ENCODE results near the gene LGR6. TPM values are rescaled to one million over a fixed set of nuclear protein-coding genes. Genes with fewer than 3 reads are reported as not detected.

LGR6 gene
- polyA plus RNA-seq, 4 donors: 0.64 to 1.3 (median 1.1) TPM

DNA sequence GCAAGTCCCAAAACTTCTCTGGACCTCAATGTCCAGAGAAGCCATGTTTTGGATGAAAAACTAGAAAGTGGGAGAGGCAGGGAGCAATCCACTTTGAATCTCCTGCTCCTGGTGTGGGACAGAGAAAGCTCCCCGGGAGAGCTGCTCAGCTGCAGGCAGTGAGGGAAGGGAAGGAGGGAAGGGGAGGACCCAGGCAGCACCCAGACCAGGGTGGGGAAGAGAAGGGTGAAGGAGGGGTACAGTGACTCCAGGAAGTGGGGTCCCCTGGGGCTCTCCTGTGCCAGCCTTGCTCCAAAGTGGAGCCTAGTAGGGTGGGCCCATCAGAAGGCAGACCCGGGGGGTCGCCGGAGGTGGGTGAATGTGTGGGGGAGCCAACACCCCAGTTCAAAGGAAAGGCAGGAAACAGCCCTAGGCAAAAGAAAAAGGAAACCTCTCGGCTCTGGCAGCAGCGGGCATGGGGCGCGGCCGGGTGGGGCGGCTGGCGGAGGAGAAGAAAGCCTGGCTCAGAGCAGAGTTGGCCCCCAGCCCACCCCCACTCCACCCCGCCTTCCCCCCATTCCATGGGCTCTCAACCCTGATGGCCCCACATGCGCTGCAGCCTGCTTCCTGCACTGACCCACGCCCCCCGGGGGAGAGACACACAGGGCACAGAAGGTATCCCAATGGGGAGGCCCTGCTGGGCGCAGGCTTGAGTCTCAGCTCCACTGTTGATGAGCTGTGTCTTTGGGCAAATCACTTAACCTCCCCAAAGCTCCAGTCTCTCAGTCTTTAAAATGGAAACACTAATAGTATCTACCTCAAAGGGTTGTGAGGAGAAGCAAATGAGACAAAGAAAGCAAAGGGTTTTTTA is 5.7 kb downstream of the LGR6 start:
- DNase-seq (ENCODE audit: low read depth in 4 of 4, low spot score in 3 of 4): no peak

DNA sequence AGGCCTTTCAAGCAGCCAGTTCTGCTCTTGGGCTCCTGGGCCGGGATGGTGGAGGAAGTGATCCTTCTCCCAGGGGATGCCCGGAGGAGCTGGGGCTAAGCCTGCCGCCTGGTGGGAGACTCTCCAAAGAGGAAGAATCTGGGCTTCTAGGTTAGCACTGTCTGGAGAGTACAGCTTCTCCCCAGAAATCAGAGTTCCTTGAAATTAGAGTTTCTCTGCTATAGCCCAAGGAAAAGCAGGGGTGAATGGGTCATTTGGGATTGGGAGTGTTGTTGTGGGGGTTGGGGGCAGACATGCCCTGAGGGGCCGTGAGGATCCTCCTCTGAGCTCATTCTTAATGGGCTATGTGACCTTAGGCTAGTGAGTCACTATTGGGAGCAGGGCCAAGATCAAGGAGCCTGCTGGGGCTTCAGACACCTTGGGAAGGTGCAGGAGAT is 6.5 kb downstream of the LGR6 start:
- DNase-seq (ENCODE audit: low read depth in 4 of 4, low spot score in 3 of 4): no peak

DNA sequence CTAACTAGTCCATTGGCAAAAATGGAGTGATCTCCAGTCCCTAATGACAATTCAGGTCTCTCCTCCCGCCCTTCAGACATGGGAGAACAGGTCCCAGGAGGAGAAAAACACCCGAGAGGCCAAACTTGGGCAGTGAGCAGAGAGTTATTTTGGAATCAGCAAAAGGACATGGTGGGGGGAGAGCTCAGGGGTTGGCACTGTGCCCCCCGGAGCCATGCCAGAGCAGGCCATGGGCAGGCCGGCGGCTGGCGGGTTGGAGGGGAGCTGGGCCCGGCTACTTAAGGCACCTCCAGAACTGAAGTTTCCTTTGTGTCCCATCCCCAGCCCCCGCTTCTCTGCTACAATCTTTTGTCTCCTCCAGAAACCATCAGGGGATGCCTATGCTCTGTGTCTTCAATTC is 7.1 kb downstream of the LGR6 start:
- DNase-seq (ENCODE audit: low read depth in 4 of 4, low spot score in 3 of 4): no peak

DNA sequence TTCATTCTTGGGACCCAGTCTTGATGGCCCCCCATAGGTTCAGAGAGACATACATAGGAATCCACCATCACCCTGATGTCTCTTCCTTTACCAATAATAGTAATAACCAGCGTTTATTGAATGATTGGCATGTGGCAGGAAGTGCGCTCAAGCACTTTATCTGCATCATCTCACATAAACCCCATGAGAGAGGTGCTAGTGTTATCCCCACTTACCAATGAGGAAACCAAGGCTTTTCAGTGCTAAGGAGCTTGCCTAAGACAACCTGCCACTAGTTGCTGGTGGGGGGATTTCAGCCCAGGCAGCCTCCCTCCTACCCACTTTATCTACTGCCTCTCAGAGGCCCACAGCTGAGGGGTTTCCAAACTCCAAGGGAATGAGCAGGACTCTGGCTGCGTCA is 7.7 kb downstream of the LGR6 start:
- DNase-seq (ENCODE audit: low read depth in 4 of 4, low spot score in 3 of 4): no peak

DNA sequence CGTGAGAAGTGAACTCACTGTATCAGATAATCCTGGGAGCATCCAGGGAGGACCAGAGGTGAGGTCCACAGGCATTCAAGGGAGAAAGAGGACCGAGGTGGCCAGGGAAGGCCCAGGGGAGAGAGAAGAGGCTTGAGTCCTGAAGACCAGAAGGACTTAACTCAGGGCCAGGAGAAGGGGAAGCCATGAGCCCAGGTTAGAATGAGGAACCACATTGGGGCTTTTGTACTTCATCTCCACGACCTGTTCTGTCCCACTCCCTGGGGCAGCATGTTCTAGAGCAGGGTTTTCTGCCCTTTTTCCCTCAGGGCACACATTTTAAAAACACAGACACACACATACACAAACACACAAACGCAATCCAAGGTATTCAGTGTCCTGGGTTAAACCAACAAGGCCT is 8.4 kb downstream of the LGR6 start:
- no peak for DNase-seq (ENCODE audit: low read depth in 4 of 4, low spot score in 3 of 4)

DNA sequence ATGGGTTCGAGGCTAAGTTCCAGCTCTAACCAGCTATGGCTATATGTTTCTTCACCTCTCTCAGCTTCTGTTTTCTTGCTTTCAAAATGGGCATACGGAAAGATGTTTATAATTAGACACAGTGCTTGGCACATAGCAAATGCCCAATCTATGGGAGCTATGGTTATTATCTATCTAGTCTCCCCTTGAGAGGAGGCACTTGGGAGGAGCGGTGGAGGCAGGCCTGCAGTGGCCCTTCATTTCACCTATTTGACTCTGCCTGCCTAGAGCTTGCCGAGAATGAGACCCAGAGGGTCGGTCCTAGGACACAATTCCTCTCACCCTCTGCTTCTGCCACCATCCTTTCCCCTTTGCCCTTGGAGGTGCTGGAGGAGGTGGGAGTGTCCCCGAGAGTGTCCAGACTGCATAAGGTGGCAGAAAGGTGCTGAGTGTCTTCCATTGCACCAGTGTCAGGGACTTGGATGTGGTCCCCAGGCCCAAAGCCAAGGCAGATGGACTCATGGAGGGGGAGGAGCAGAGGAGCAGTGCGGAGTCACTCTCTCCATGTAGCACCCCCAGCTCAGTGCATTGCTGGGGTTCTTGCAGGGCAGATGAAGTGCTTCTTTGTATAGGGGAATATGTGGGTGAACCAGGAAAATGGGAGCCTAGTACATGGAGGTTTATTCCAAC is 9.0 kb downstream of the LGR6 start:
- no peak for DNase-seq (ENCODE audit: low read depth in 4 of 4, low spot score in 3 of 4)

DNA sequence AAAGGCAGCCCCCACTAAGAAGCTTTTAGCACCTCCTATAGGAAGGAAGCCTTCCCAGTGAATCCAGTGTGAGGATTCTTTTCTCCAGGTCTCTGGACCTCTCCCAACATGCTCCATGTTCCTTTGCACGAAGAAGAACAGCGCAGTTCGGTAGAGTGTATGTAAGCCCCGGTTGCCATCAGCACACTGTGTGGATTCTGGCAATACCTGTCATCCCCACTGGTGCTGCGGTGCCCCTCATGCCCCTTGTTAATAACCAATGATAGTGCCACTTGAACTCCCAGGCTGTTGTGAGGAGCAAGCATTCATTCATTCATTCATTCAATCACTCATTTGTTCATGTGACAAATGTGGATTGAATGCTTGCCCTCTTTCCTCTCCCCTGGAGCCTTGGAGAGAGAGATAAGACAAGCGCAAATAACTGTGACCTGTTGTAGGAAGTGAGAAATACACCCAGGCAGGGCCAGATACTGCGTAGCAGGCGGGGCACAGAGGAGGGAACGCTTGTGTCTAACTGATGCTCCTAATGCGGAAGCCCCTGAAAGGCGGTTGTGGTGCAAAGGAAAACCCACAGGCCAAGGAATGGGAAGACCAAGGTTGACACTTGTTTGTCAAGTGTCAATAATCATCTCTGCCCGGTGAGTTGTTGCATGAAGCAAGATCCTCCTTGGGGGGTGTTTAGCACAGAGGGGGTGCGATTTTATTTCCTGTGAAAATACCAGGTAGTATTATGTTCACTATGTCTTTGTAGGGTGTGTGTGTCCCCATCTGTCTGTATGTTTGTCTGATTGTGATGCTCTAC is 9.8 kb downstream of the LGR6 start:
- no peak for DNase-seq (ENCODE audit: low read depth in 4 of 4, low spot score in 3 of 4)

DNA sequence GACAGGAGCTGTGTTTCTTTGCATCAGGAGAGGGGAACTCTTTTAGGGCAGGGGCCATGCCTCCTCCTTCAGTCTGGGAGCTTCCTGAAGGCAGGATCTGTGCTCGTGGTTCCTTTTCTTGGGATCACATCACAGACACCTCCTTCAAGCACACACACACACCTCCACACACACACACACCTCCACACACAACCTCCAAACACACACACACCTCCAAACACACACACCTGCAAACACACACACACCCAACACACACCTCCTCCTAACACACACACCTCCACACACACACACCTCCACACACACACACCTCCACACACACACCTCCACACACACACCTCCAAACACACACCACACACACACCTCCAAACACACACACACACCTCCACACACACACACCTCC is 10.5 kb downstream of the LGR6 start:
- DNase-seq (ENCODE audit: low read depth in 4 of 4, low spot score in 3 of 4): no peak

DNA sequence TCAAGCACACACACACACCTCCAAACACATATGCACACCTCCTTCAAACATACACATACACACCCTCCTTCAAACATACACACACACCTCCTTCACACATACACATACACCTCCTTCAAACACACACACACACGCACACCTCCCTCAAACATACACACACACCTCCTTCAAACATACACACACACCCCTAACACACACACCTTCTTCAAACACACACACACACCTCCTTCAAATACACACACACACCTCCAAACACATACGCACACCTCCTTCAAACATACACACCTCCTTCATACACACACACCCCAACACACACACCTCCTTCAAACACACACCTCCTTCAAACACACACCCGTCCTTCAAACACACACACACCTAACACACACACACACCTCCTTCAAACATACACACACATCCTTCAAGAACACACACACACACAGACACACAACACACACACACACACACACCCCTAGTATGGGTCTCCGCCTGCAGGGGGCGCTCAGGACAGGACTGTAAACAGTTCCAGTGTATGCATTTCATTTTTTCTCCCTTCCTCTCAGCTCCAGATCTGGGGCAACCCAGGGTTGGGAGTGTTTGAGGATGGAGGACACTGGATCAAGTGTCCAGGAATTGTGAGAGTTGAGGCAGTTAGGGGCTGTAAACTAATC is 12.1 kb downstream of the LGR6 start:
- DNase-seq (ENCODE audit: low read depth in 4 of 4, low spot score in 3 of 4): no peak

DNA sequence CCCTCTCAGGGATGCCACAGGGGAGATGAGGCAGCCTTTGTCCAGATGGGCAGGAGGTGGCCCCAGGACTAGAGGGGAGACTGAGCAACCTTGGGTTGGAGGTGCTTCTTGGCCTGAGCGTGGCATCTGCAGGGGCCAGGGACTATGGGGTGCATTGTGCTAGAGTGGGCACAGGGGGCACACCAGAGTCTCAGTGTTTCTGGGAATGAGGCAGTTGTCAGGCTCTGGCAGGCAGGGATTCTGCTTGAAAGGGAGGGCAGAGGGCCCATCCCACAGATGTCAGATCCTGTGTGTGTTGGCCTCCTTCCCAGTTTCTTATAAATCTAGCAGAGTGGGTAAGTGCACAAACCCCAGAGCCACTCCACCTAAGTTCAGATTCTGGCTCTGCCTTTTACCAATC is 13.7 kb downstream of the LGR6 start:
- DNase-seq (ENCODE audit: low read depth in 4 of 4, low spot score in 3 of 4): no peak

DNA sequence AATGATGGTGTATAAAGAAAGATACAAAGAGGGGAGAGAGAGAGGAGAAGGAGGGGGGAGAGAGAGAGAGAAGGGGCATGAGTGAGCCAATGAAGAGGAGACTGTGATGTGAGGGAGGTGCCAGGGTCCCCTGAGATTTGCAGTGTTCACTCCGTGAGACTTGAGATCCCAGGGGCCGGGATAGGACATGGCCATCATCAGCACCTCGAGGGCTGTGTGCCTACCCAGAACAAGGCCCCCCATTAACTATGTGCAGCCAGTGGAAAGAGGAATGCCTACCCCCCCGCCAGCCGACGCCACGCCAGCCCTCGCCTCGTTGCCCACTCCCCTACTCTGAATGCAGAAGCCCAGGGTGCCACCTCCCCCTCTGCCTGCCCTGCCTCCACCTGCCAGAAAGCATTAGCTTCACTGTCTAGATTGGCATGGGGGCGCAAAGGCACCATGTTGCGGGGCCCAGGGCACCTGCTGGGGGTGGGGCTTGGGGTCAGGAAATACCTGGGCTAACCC is 14.8 kb downstream of the LGR6 start:
- no peak for DNase-seq (ENCODE audit: low read depth in 4 of 4, low spot score in 3 of 4)

DNA sequence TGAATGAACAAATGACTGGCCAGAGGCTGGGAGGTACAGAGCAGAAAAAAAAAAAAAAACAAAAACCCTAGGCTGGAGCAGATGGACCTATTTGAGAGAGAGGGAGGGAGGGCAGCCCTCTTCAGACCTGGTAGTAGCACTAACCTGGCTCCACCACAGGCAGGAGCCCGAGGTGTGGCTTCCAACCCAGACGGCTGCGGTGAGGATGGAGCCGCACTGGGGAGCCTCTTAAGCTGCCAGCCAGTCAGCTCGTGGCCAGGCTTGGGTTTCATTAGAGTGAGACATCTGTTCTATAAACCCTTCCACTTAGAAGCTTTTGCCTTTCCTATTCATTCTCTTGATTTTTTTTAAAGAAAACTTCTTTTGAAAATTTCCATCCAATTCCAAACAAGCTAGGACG is 16.8 kb downstream of the LGR6 start:
- no peak for DNase-seq (ENCODE audit: low read depth in 4 of 4, low spot score in 3 of 4)

DNA sequence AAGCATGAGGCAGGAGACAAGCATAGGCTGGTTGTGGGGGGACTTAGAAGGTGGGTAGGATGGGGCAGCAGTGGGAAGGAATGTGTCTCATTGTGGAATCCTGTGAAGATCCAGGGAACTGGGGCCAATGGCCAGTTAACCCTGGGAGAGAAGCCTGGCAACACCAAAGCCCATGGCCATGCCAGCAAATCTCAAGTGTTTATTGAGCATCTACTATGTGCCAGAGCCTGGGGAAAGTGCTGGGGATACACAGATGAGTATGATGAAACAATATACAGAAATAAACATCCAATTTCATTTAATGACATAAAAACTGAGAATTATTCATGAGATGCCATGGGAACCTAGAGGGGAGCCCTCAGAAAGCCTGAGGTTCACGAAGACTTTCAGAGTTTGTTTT is 17.4 kb downstream of the LGR6 start:
- DNase-seq (ENCODE audit: low read depth in 4 of 4, low spot score in 3 of 4): no peak

DNA sequence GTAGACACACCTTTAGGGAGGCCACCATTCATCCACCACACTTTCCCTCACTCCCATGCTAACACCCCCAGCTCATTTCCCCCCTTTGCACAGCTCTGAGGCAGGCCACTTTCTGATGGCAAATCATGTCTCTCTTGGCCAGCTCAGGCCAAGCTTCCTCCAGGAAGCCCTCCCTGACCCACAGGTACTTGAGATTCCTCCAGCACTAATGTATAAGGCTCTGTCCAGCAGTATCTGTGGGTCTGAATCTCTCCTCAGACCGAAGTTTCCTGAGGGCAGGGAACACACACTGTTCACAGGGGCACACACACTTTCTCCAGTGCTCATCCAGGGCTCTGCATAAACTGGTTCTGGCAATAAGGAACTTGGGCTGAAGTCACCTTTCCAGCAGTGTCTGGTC is 19.2 kb downstream of the LGR6 start:
- DNase-seq (ENCODE audit: low read depth in 4 of 4, low spot score in 3 of 4): no peak

DNA sequence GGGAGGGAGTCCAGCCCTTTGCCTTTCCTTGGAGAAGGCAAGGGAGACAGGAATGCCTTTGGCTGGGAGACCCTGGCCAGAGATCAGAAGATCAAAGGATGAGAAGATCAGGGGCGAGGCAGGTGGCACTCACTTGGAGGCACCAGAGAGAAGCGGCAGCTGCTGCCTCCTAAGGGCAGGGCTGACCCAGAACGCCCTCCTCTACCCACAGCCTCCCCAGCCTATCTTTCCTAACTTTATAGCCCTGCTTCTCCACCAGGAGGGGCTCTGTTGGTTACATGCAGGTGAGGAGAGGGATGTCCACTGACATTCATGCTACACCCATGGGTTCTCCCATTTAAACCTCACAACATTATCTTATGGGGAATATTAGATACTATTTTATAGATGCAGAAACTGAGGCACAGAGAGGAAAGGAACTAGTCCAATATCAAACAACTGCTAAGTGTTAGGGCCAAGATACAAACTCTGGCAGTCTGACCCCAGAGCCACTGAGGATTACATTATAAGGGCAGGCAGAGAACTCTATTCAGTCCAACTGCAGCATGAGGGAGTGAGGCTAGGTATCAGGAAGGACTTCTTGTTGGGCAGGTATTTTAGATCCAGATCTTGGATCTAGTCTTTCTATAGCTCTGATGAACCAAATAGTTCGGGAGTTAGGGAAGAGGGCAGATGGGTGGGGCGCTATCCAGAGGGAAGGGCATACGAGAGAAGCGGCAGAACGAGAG is 19.9 kb downstream of the LGR6 start:
- DNase-seq (ENCODE audit: low read depth in 4 of 4, low spot score in 3 of 4): no peak

DNA sequence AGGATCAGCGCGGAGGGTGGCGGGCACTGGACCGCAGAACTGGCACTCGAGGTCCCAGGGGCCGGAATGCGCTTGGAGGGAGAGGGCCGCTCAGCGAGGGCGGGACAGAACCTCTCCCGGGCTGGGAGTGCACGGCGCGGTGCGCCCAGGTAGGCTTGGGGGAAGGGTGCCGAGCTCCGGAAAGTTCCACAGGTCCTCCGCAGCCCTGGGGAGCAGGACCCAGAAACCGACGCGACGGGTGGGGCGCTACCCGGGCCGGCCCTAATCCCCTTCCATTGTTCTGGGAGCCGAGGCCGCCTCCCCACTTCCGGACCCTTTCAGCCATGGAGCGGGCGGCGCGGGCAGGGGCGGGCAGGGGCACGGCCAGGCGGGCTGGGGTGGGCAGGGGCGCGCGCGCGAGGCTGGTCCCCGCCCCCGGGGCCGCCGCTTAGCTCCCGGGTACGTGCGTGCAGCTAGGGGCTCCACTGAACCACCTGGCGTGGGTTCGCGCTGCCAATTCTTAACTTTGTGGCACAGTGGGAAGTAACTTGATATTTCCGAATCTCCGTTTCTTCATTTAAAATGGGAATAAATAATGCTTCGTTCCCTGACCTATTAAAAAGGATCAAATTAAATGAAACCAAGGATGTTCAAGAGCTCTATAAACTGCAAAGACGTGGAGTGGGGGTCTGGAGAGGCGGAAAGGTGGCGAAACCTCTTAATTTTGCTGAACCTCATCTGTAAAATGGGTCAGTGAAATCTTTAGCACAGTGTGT is 20.7 kb downstream of the LGR6 start:
- no peak for DNase-seq (ENCODE audit: low read depth in 4 of 4, low spot score in 3 of 4)

DNA sequence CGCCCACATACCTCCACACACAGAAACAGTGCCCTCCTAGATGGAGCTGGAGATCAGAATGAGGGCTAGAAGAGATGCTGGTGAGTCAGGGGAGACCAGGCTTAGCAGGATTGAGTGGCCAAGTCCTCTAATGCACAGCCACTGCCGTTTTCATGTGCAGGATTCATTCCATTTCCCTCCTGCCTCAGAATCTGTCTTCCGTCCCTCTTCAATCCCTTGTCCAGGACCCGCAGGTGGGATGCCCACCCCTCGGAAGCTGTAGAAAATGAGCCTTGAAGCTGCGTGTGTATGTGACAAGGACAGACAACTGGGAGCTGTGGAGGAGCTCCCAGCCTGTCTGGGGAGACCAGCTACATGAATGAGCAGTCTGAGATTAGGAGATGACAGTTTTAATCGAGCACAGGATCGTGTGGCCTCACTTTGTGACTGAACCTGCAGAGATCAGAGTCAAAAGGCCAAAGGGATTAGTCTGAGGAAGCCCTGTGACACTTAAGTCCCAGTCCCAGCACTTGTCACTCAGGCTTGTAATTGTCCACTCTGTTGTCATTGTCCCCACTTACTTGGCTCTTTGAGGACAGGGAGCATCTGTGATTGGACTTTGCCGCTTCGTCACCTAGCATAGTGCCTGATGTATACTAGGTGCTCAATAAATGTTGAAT is 22.0 kb downstream of the LGR6 start:
- no peak for DNase-seq (ENCODE audit: low read depth in 4 of 4, low spot score in 3 of 4)

DNA sequence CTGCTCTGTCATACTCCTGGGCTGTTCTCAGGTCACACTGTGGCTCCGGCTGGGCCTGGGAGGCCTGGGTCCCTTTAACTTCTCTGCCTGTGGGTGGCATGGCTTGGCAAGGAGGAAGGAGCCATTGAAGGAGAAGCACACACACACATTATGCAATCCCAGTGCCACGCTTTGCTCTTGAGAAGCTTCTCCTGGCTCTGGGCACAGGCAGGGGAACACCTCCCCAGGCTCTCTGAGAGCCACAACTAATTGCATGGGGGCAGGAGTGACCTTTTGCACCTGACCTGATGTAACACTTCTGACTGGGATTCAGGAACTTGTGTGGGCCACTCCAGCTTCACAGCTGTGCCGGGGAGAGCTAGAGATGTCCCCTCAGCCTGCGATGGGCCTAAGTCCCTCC is 23.1 kb downstream of the LGR6 start:
- no peak for DNase-seq (ENCODE audit: low read depth in 4 of 4, low spot score in 3 of 4)

DNA sequence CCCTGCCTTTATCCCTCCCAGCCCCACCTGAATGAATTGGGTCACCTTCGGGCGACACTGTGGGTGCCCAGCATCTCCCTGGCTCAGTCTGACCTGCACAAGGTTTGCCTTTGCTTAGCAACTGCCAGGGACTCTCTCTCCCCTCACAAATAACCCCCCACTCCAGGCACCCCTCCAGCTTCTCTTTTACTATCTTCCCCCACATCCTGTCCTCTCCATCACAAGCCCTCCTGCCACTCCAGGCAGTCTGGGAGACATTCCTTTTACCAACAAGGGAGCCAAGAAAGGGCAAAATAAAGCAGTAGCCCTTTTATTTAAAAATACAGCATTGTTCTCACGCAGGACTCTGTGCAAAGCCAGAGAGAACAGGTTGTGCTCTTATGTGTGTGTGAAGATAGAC is 23.9 kb downstream of the LGR6 start:
- DNase-seq (ENCODE audit: low read depth in 4 of 4, low spot score in 3 of 4): no peak
